A673 (cell line): Measurements from ENCODE around the gene PDZD8. TPM values are rescaled to one million over a fixed set of nuclear protein-coding genes. Genes with fewer than 3 reads are reported as not detected.

Source experiments
- BruUV-seq: library from RNA; stranded (reverse); fragments of 400-500 nt; replicated peaks from 2 replicates; lab custom pipeline; 2021; lab: Mats Ljungman, UMichigan
- CTCF ChIA-PET: fragments of 300-600 bp; sonication (Branson Sonifier 250); formaldehyde crosslinking; loops from one replicate; lab custom pipeline; 2022; ENCODE audit warnings: antibody characterized with exemption; lab: Charles Lee
- POLR2A ChIA-PET: fragments of 300-600 bp; sonication (Branson Sonifier 250); formaldehyde crosslinking; loops from one replicate; lab custom pipeline; 2022; ENCODE audit warnings: antibody characterized with exemption; ENCODE audit not compliant: low non-redundant PET; lab: Charles Lee
- DNase-seq: peaks from one replicate; pipeline ENCODE4 v3.0.0-alpha.2; 2015; ENCODE audit warnings: low spot score
- H3K27ac ChIP-seq: fragments of 200-600 bp; sonication (generic); 2 replicates; pipeline ENCODE4 v1.5.1; 2016; ENCODE audit warnings: mixed run types, low read depth, mild to moderate bottlenecking, mixed read lengths, antibody characterized with exemption, low read length; ENCODE audit not compliant: poor library complexity, severe bottlenecking
- H3K27me3 ChIP-seq: fragments of 200-600 bp; sonication (generic); replicated peaks from 2 replicates; pipeline ENCODE4 v1.6.1; 2017; ENCODE audit warnings: mixed run types, low read depth, mild to moderate bottlenecking, mixed read lengths, antibody characterized with exemption, low read length; ENCODE audit not compliant: insufficient read depth, poor library complexity
- H3K36me3 ChIP-seq: fragments of 200-600 bp; sonication (generic); 2 replicates; pipeline ENCODE4 v1.6.1; 2016; ENCODE audit warnings: mixed run types, mild to moderate bottlenecking, mixed read lengths, antibody characterized with exemption, low read length; ENCODE audit not compliant: insufficient read depth, poor library complexity, severe bottlenecking
- H3K4me1 ChIP-seq: fragments of 200-600 bp; sonication (generic); 2 replicates; pipeline ENCODE4 v1.6.1; 2017; ENCODE audit warnings: mixed run types, mild to moderate bottlenecking, mixed read lengths, antibody characterized with exemption, low read length; ENCODE audit not compliant: insufficient read depth, poor library complexity, severe bottlenecking
- H3K4me3 ChIP-seq: fragments of 200-600 bp; sonication (generic); 2 replicates; pipeline ENCODE4 v1.5.1; 2016; ENCODE audit warnings: low read depth, mixed run types, mild to moderate bottlenecking, mixed read lengths, low read length; ENCODE audit not compliant: poor library complexity, severe bottlenecking
- H3K9me3 ChIP-seq: fragments of 200-600 bp; sonication (generic); 2 replicates; pipeline ENCODE4 v1.6.1; 2016; ENCODE audit warnings: mixed run types, low read depth, mild to moderate bottlenecking, mixed read lengths, antibody characterized with exemption, low read length; ENCODE audit not compliant: poor library complexity, severe bottlenecking
- EZH2 ChIP-seq: fragments of 200-600 bp; sonication (generic); IDR thresholded peaks from 2 replicates; pipeline ENCODE4 v1.6.1; 2017; ENCODE audit warnings: borderline replicate concordance, low read depth, mild to moderate bottlenecking, mixed read lengths, antibody characterized with exemption, low read length; ENCODE audit not compliant: poor library complexity, severe bottlenecking
- intact Hi-C: fragments of 100-400 bp; cut with micrococcal nuclease; formaldehyde crosslinking; loops from one replicate; pipeline ENCODE4 v1.10.0; 2022; ENCODE audit not compliant: unreplicated experiment
- total RNA-seq: library from RNA; stranded (reverse); gene quantifications from 2 replicates; pipeline ENCODE4 v1.2.3, GENCODE V29; 2021
- TF ChIP-seq, protein P1 (sequence below): fragments of 300-800, 200-600 bp; sonication (generic); conservative IDR thresholded peaks from 2 replicates; pipeline ENCODE4 v1.5.1; 2017; ENCODE audit warnings: low read depth, mild to moderate bottlenecking, antibody characterized with exemption, low read length, moderate library complexity, mixed read lengths

PDZD8 gene
- total RNA-seq, 1 experiment from 2014 or later = 29.5 TPM

DNA sequence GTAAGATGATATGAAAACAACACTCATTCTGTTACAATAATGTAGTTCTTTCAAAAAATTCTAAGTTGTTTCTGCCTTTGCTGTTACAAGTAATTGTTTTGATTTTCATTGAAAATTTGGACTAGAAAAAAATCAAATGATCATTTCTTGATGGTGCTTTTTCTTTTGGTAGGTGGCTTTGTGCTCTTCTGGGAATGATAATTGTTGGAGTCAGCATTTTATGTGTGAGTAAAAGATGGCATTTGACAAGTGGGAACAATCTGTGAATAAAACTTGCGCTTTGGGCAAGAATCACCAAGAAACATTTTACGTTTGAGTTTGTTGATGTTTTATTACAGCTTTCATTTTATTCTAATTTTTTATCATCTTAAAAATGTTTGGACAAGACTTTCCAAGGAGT, 108.4 kb downstream of the PDZD8 start:
- POLR2A ChIA-PET = no interaction called here
- Histone ChIP-seq H3K36me3 (no peaks in the 10 kb centered on the region), H3K4me3 (no peak overlapping the region), H3K27ac (no peak overlapping the region), H3K27me3 (no peaks in the 10 kb centered on the region), H3K4me1 (no peaks in the 10 kb centered on the region), H3K9me3 (no peaks in the 10 kb centered on the region)
- BruUV-seq = no TSS peak
- no peak for DNase-seq
- CTCF ChIA-PET = no interaction called here
- intact Hi-C loops = no loop called here
- TF ChIP-seq EZH2 = no peak
- TF ChIP-seq, protein P1, sequence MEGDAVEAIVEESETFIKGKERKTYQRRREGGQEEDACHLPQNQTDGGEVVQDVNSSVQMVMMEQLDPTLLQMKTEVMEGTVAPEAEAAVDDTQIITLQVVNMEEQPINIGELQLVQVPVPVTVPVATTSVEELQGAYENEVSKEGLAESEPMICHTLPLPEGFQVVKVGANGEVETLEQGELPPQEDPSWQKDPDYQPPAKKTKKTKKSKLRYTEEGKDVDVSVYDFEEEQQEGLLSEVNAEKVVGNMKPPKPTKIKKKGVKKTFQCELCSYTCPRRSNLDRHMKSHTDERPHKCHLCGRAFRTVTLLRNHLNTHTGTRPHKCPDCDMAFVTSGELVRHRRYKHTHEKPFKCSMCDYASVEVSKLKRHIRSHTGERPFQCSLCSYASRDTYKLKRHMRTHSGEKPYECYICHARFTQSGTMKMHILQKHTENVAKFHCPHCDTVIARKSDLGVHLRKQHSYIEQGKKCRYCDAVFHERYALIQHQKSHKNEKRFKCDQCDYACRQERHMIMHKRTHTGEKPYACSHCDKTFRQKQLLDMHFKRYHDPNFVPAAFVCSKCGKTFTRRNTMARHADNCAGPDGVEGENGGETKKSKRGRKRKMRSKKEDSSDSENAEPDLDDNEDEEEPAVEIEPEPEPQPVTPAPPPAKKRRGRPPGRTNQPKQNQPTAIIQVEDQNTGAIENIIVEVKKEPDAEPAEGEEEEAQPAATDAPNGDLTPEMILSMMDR = no peak

DNA sequence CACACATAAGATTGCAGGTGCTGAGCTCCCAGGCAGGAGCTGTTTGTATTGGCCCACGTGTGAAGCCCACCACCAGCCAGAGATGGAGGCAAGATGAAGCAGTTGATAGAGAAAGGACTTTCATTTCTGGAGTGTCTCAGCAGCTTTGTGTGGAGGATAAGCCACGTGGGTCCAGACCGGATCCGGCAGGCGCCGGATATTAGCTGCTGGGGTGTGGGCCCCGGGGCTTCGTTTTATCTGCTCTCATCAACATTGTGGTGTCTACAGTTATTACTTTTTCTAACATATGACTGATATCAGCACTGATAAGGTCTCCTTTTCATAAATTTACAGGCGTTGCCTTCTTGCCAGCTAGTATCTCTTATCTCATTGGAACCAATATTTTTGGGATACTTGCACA, 108.8 kb downstream of the PDZD8 start:
- POLR2A ChIA-PET = no interaction called here
- CTCF ChIA-PET = interaction anchor here (0.7 kb wide), 1 partner anchor 134 kb away, joined by 4 read pairs; no protein-coding TSS in a partner anchor
- Histone ChIP-seq H3K9me3 (no peaks in the 10 kb centered on the region), H3K4me1 (no peaks in the 10 kb centered on the region), H3K27ac (no peak overlapping the region), H3K36me3 (no peaks in the 10 kb centered on the region), H3K27me3 (no peaks in the 10 kb centered on the region), H3K4me3 (no peak overlapping the region)
- TF ChIP-seq, protein P1 = no peak
- intact Hi-C loops = no loop called here
- no TSS peak for BruUV-seq
- DNase-seq = no peak

DNA sequence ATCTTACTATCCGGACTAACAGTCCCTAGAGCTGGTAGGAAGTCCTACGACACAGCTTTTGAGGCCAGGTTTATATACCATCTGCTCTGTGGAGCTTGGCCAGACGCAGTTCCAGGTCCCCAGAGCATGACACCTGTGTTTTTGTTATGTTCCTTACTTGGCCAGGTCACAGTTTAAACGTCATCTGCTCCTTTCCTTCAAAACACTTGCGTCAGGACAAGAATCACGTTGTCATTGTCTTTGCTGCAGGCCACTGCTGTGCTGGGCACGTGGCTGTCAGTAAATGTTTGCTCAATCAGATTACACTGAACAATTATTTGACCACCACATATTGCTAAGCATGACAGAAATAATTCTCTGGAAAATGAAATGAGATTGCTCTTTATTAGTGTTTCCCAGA, 110.5 kb downstream of the PDZD8 start:
- no peak for TF ChIP-seq EZH2
- ChIA-PET POLR2A (no interaction called here), CTCF (no interaction called here)
- Histone ChIP-seq H3K36me3 (no peaks in the 10 kb centered on the region), H3K4me1 (no peaks in the 10 kb centered on the region), H3K27me3 (no peaks in the 10 kb centered on the region), H3K4me3 (no peak overlapping the region), H3K27ac (no peak overlapping the region), H3K9me3 (no peaks in the 10 kb centered on the region)
- intact Hi-C loops = no loop called here
- BruUV-seq = no TSS peak
- no peak for DNase-seq

DNA sequence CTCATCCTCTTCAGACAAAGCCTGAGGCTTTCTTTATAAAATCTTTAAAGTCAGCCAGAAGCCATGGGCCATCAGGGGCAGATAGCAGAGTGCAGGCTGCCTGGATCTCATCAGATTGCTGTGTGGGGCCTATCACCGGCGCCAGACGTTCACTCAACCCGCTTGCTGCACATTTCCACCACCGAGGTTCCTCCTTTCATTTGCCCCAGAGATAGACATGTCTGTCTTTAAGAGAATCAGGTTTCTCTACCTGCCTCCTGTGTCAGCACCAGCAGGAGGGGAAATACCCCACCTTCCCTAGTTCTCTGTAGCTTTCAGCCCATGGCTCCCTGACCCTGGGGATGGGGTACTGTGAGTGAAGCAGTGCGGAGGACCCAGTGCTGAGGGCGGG, 112.3 kb downstream of the PDZD8 start:
- no peak overlapping the region for H3K27ac ChIP-seq
- TF ChIP-seq, protein P1 = no peak
- no peak for TF ChIP-seq EZH2
- DNase-seq = no peak

More for the DNA sequence above, 112.3 kb downstream of the PDZD8 start:
- intact Hi-C loops = no loop called here
- Histone ChIP-seq H3K36me3 (no peaks in the 10 kb centered on the region), H3K4me1 (no peaks in the 10 kb centered on the region), H3K4me3 (no peak overlapping the region), H3K9me3 (no peaks in the 10 kb centered on the region), H3K27me3 (no peaks in the 10 kb centered on the region)
- POLR2A ChIA-PET = no interaction called here
- BruUV-seq = no TSS peak
- CTCF ChIA-PET = no interaction called here
